Measurements from ENCODE around the gene VEPH1.

VEPH1 gene

DNA sequence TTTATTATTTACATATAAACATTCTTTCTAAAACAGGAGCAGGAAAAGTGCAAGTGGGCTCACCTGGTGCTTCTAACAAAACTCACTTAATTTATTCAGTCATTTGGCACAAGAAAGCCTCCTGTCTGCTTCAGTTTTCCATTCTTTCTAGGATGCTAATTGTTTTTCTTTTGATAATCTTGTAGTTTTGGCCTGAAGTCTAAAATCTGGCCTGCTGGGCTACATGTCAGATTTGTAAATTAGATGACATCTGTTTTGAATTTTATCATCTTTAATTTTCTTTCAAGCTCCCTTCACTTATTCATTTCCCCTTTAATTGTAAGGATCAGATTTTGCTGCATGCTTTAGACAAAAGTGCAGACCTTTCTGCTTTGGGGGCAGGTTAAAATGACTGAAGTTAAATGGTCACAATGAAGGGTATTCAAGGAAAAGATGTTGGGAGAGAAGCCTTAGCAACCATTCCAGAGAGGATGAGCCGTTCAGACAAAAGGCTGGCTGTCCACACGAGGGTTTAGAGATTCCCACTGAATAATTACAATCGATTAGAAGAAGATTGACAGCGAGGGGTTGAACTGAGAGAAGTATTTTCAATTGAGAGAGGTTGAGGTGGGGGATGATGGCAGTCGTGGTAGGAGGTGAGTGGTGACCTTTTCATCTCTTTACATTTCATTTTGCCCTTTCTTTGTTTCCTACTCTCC is 126.5 kb downstream of the VEPH1 start:
- no peak for DNase-seq

GRCh38 chr3:157375342-157375986 is 127.8 kb downstream of the VEPH1 start:
- no peak overlapping the region for H3K18ac ChIP-seq (ENCODE audit: low read length)
- no peak overlapping the region for H2BK120ac ChIP-seq (ENCODE audit: low read depth, low read length)
- H3K9ac ChIP-seq (ENCODE audit: low read length), result no peak overlapping the region
- H3K4me1 ChIP-seq (ENCODE audit: control insufficient read depth, low read depth, low read length), result no peaks in the 10 kb centered on the region
- no peaks in the 10 kb centered on the region for H3K36me3 ChIP-seq (ENCODE audit: control insufficient read depth, insufficient read depth, low read length)
- no peak overlapping the region for H4K5ac ChIP-seq (ENCODE audit: low read length)
- no peak overlapping the region for H3K56ac ChIP-seq (ENCODE audit: low read length)
- DNase-seq, result no peak
- H3K23ac ChIP-seq (ENCODE audit: low read length), result no peak overlapping the region
- no CpG with 5 or more reads among the region's 4 CpGs for WGBS (ENCODE audit: extremely low coverage, insufficient coverage, low lambda C conversion rate)
- no peaks in the 10 kb centered on the region for H3K79me2 ChIP-seq (ENCODE audit: control insufficient read depth, insufficient read depth, low read length)
- H3K79me1 ChIP-seq (ENCODE audit: low read length), result no peaks in the 10 kb centered on the region
- H3K4me2 ChIP-seq (ENCODE audit: low read length), result no peak overlapping the region
- no peak overlapping the region for H2BK5ac ChIP-seq (ENCODE audit: low read length)
- no peak overlapping the region for H2BK15ac ChIP-seq (replicated peaks; ENCODE audit: low read depth)
- H3K4me3 ChIP-seq (ENCODE audit: low read length), result no peak overlapping the region
- H3K27ac ChIP-seq (ENCODE audit: low read depth, low read length), result no peak overlapping the region
- no peak overlapping the region for H4K8ac ChIP-seq (ENCODE audit: low read depth, low read length)
- H2AK5ac ChIP-seq (ENCODE audit: low read length), result no peak overlapping the region
- no peaks in the 10 kb centered on the region for H3K27me3 ChIP-seq (ENCODE audit: insufficient read depth, low read length, poor library complexity)
- H3K4ac ChIP-seq (ENCODE audit: low read depth, low read length), result no peak overlapping the region

More for the DNA sequence above, 126.5 kb downstream of the VEPH1 start:
- H3K23ac ChIP-seq (ENCODE audit: low read length), result no peak overlapping the region
- no peak overlapping the region for H2BK15ac ChIP-seq (replicated peaks; ENCODE audit: low read depth)
- H3K4me3 ChIP-seq (ENCODE audit: low read length), result no peak overlapping the region
- H4K8ac ChIP-seq (ENCODE audit: low read depth, low read length), result no peak overlapping the region
- H3K56ac ChIP-seq (ENCODE audit: low read length), result no peak overlapping the region
- no peaks in the 10 kb centered on the region for H3K27me3 ChIP-seq (ENCODE audit: insufficient read depth, low read length, poor library complexity)
- no peak overlapping the region for H2BK5ac ChIP-seq (ENCODE audit: low read length)
- no CpG with 5 or more reads among the region's 5 CpGs for whole genome bisulfite sequencing (ENCODE audit: extremely low coverage, insufficient coverage, low lambda C conversion rate)
- H3K4me1 ChIP-seq (ENCODE audit: control insufficient read depth, low read depth, low read length), result no peaks in the 10 kb centered on the region
- no peak overlapping the region for H4K5ac ChIP-seq (ENCODE audit: low read length)
- no peak overlapping the region for H3K4ac ChIP-seq (ENCODE audit: low read depth, low read length)
- no peak overlapping the region for H3K9ac ChIP-seq (ENCODE audit: low read length)
- H3K79me1 ChIP-seq (ENCODE audit: low read length), result no peaks in the 10 kb centered on the region
- H2BK120ac ChIP-seq (ENCODE audit: low read depth, low read length), result no peak overlapping the region
- H3K79me2 ChIP-seq (ENCODE audit: control insufficient read depth, insufficient read depth, low read length), result no peaks in the 10 kb centered on the region
- H3K27ac ChIP-seq (ENCODE audit: low read depth, low read length), result no peak overlapping the region
- no peak overlapping the region for H3K18ac ChIP-seq (ENCODE audit: low read length)
- H3K36me3 ChIP-seq (ENCODE audit: control insufficient read depth, insufficient read depth, low read length), result no peaks in the 10 kb centered on the region
- H2AK5ac ChIP-seq (ENCODE audit: low read length), result no peak overlapping the region
- no peak overlapping the region for H3K4me2 ChIP-seq (ENCODE audit: low read length)

- Histone ChIP-seq H2AK5ac (ENCODE audit: low read length) (no peak overlapping the region), H2BK120ac (ENCODE audit: low read depth, low read length) (no peak overlapping the region), H3K36me3 (ENCODE audit: control insufficient read depth, insufficient read depth, low read length) (no peaks in the 10 kb centered on the region), H4K5ac (ENCODE audit: low read length) (no peak overlapping the region), H2BK5ac (ENCODE audit: low read length) (no peak overlapping the region), H2BK15ac (replicated peaks; ENCODE audit: low read depth) (no peak overlapping the region), H3K4ac (ENCODE audit: low read depth, low read length) (no peak overlapping the region), H3K27me3 (ENCODE audit: insufficient read depth, low read length, poor library complexity) (no peaks in the 10 kb centered on the region), H3K79me2 (ENCODE audit: control insufficient read depth, insufficient read depth, low read length) (no peaks in the 10 kb centered on the region), H3K27ac (ENCODE audit: low read depth, low read length) (no peak overlapping the region), H3K23ac (ENCODE audit: low read length) (no peak overlapping the region), H3K79me1 (ENCODE audit: low read length) (no peaks in the 10 kb centered on the region), H3K4me3 (ENCODE audit: low read length) (no peak overlapping the region), H4K8ac (ENCODE audit: low read depth, low read length) (no peak overlapping the region), H3K18ac (ENCODE audit: low read length) (no peak overlapping the region), H3K9ac (ENCODE audit: low read length) (no peak overlapping the region), H3K56ac (ENCODE audit: low read length) (no peak overlapping the region), H3K4me1 (ENCODE audit: control insufficient read depth, low read depth, low read length) (no peaks in the 10 kb centered on the region), H3K4me2 (ENCODE audit: low read length) (no peak overlapping the region)
- no CpG with 5 or more reads among the region's 3 CpGs for WGBS (ENCODE audit: extremely low coverage, insufficient coverage, low lambda C conversion rate)
- DNase-seq, result no peak
These were observed 128.3 kb downstream of the VEPH1 start for GRCh38 chr3:157374933-157375332.

DNA sequence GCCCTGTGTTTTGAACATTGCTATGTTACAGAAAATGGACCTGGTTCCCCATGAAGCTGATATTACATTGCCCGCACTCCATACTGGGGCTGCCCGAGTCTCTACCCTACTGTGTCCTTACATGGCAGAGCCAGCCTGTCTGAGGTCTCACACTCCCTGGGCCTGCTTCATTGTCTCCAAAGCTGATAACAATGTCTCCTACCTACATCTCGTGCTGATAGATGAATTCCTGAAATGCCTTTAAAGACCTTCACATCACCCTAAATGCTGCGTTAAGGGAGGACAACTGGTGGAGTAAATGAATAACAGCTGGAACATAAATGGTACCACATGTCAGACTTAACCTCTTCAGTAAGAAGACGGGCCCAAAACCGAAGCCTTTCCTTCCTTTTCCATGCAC is 129.4 kb downstream of the VEPH1 start:
- no peak overlapping the region for H3K9ac ChIP-seq (ENCODE audit: low read length)
- H3K18ac ChIP-seq (ENCODE audit: low read length), result no peak overlapping the region
- H3K27me3 ChIP-seq (ENCODE audit: insufficient read depth, low read length, poor library complexity), result no peaks in the 10 kb centered on the region
- no peak overlapping the region for H4K5ac ChIP-seq (ENCODE audit: low read length)
- no peaks in the 10 kb centered on the region for H3K79me2 ChIP-seq (ENCODE audit: control insufficient read depth, insufficient read depth, low read length)
- H3K4me2 ChIP-seq (ENCODE audit: low read length), result no peak overlapping the region
- no peak overlapping the region for H3K56ac ChIP-seq (ENCODE audit: low read length)
- H3K79me1 ChIP-seq (ENCODE audit: low read length), result no peaks in the 10 kb centered on the region
- DNase-seq, result peak; percentile 88
- no peak overlapping the region for H3K4me3 ChIP-seq (ENCODE audit: low read length)
- no CpG with 5 or more reads among the region's 6 CpGs for WGBS (ENCODE audit: extremely low coverage, insufficient coverage, low lambda C conversion rate)
- no peak overlapping the region for H2BK5ac ChIP-seq (ENCODE audit: low read length)
- no peaks in the 10 kb centered on the region for H3K36me3 ChIP-seq (ENCODE audit: control insufficient read depth, insufficient read depth, low read length)
- H3K4me1 ChIP-seq (ENCODE audit: control insufficient read depth, low read depth, low read length), result no peaks in the 10 kb centered on the region
- no peak overlapping the region for H2AK5ac ChIP-seq (ENCODE audit: low read length)
- no peak overlapping the region for H4K8ac ChIP-seq (ENCODE audit: low read depth, low read length)
- no peak overlapping the region for H3K4ac ChIP-seq (ENCODE audit: low read depth, low read length)
- no peak overlapping the region for H3K27ac ChIP-seq (ENCODE audit: low read depth, low read length)
- no peak overlapping the region for H2BK15ac ChIP-seq (replicated peaks; ENCODE audit: low read depth)
- H2BK120ac ChIP-seq (ENCODE audit: low read depth, low read length), result no peak overlapping the region
- no peak overlapping the region for H3K23ac ChIP-seq (ENCODE audit: low read length)

- no peak overlapping the region for H3K4ac ChIP-seq (ENCODE audit: low read depth, low read length)
- no peak for DNase-seq
- WGBS (ENCODE audit: extremely low coverage, insufficient coverage, low lambda C conversion rate), result no CpG with 5 or more reads among the region's 2 CpGs
- H3K18ac ChIP-seq (ENCODE audit: low read length), result no peak overlapping the region
- H3K79me1 ChIP-seq (ENCODE audit: low read length), result no peaks in the 10 kb centered on the region
- H3K4me2 ChIP-seq (ENCODE audit: low read length), result no peak overlapping the region
- no peak overlapping the region for H3K27ac ChIP-seq (ENCODE audit: low read depth, low read length)
- no peak overlapping the region for H2BK5ac ChIP-seq (ENCODE audit: low read length)
- no peak overlapping the region for H3K4me3 ChIP-seq (ENCODE audit: low read length)
- no peak overlapping the region for H2BK120ac ChIP-seq (ENCODE audit: low read depth, low read length)
- no peak overlapping the region for H3K23ac ChIP-seq (ENCODE audit: low read length)
- no peaks in the 10 kb centered on the region for H3K36me3 ChIP-seq (ENCODE audit: control insufficient read depth, insufficient read depth, low read length)
- H2AK5ac ChIP-seq (ENCODE audit: low read length), result no peak overlapping the region
- H3K9ac ChIP-seq (ENCODE audit: low read length), result no peak overlapping the region
- H4K5ac ChIP-seq (ENCODE audit: low read length), result no peak overlapping the region
- no peaks in the 10 kb centered on the region for H3K4me1 ChIP-seq (ENCODE audit: control insufficient read depth, low read depth, low read length)
- no peak overlapping the region for H3K56ac ChIP-seq (ENCODE audit: low read length)
- no peaks in the 10 kb centered on the region for H3K79me2 ChIP-seq (ENCODE audit: control insufficient read depth, insufficient read depth, low read length)
- no peaks in the 10 kb centered on the region for H3K27me3 ChIP-seq (ENCODE audit: insufficient read depth, low read length, poor library complexity)
- H2BK15ac ChIP-seq (replicated peaks; ENCODE audit: low read depth), result no peak overlapping the region
- no peak overlapping the region for H4K8ac ChIP-seq (ENCODE audit: low read depth, low read length)
These were observed 132.3 kb downstream of the VEPH1 start for GRCh38 chr3:157370867-157371266.

All from mesendoderm (in vitro differentiated cells).